ENCODE data around the gene MYH9.
A peak's percentile ranks its signal among the peaks of the same experiment; 100 is the strongest.
"Not testable (repeated sequence)": the region's sequence is repeated elsewhere in the genome, so short reads cannot be mapped to it uniquely, and the experiment has no call there.

Gene MYH9

GRCh38 chr22:36387959-36388726 lies at the start of gene MYH9:
TSS of gene MYH9 (minus strand) at chr22:36387967. CDS start at chr22:36349236, 38,731 bp downstream.
- DNase-seq (ENCODE audit: low read depth in 2 of 2) = peak; percentile 99

- no peak for DNase-seq (ENCODE audit: low read depth in 2 of 2)
These were observed 48.0 kb upstream of the MYH9 start for GRCh38 chr22:36435516-36436415.

- no peak for DNase-seq (ENCODE audit: low read depth in 2 of 2)
These were observed 45.8 kb upstream of the MYH9 start for GRCh38 chr22:36433318-36434231.

- DNase-seq (ENCODE audit: low read depth in 2 of 2) = peak in 1 of 2 experiments; percentile 34
These were observed 45.0 kb upstream of the MYH9 start for GRCh38 chr22:36432592-36433317.

GRCh38 chr22:36431977-36432376 lies 44.2 kb upstream of the MYH9 start:
- no peak for DNase-seq (ENCODE audit: low read depth in 2 of 2)

- DNase-seq (ENCODE audit: low read depth in 2 of 2) = no peak
These were observed 43.1 kb upstream of the MYH9 start for GRCh38 chr22:36430863-36431262.

GRCh38 chr22:36427952-36428351 lies 40.2 kb upstream of the MYH9 start:
- DNase-seq (ENCODE audit: low read depth in 2 of 2) = not testable (repeated sequence)

- DNase-seq (ENCODE audit: low read depth in 2 of 2) = no peak
These were observed 38.3 kb upstream of the MYH9 start for GRCh38 chr22:36425977-36426523.

- no peak for DNase-seq (ENCODE audit: low read depth in 2 of 2)
These were observed 37.3 kb upstream of the MYH9 start for GRCh38 chr22:36424901-36425579.

- not testable (repeated sequence) for DNase-seq (ENCODE audit: low read depth in 2 of 2)
These were observed 36.7 kb upstream of the MYH9 start for GRCh38 chr22:36424466-36424865.

- DNase-seq (ENCODE audit: low read depth in 2 of 2) = no peak
These were observed 36.0 kb upstream of the MYH9 start for GRCh38 chr22:36423461-36424404.

- no peak for DNase-seq (ENCODE audit: low read depth in 2 of 2)
These were observed 34.7 kb upstream of the MYH9 start for GRCh38 chr22:36422287-36423014.

- DNase-seq (ENCODE audit: low read depth in 2 of 2) = no peak
These were observed 32.4 kb upstream of the MYH9 start for GRCh38 chr22:36419912-36420882.

GRCh38 chr22:36419177-36419911 lies 31.6 kb upstream of the MYH9 start:
- no peak for DNase-seq (ENCODE audit: low read depth in 2 of 2)

GRCh38 chr22:36417281-36417686 lies 29.5 kb upstream of the MYH9 start:
- no peak for DNase-seq (ENCODE audit: low read depth in 2 of 2)

- no peak for DNase-seq (ENCODE audit: low read depth in 2 of 2)
These were observed 27.8 kb upstream of the MYH9 start for GRCh38 chr22:36415415-36416168.

Data from fibroblast of skin of left biceps (primary cell).